Esophagus muscularis mucosa (tissue), 4 donors: ENCODE measurements around the gene FKRP. TPM values are rescaled to one million over a fixed set of nuclear protein-coding genes. Genes with fewer than 3 reads are reported as not detected.
A peak's percentile ranks its signal among the peaks of the same experiment; 100 is the strongest.

Source experiments
- DNase-seq: peaks from one replicate; pipeline ENCODE4 v3.0.0-alpha.2; 2017; ENCODE audit errors: extremely low spot score
- H3K27ac ChIP-seq, 4 donors: fragments of 200-600 bp; sonication (generic); replicated peaks in 1 of 4; 1 replicate in 3 of 4; 2 replicates in 1 of 4; pipeline ENCODE4 v1.5.1; 2016 to 2019; ENCODE audit warnings: mild to moderate bottlenecking in 1 of 4
- H3K27me3 ChIP-seq, 4 donors: fragments of 200-600 bp; sonication (generic); one replicate each; pipeline versions ENCODE4 v1.5.1 to v1.6.0; 2016 to 2019
- H3K36me3 ChIP-seq, 4 donors: fragments of 200-600 bp; sonication (generic); one replicate each; pipeline ENCODE4 v1.5.1; 2016 to 2019
- H3K4me1 ChIP-seq, 4 donors: fragments of 200-600 bp; sonication (generic); one replicate each; pipeline ENCODE4 v1.5.1; 2016 to 2019
- H3K4me3 ChIP-seq, 4 donors: fragments of 200-600 bp; sonication (generic); 1 replicate in 2 of 4; 2 replicates in 2 of 4; pipeline ENCODE4 v1.5.1; 2016 to 2019; ENCODE audit warnings: mild to moderate bottlenecking in 4 of 4, moderate library complexity in 1 of 4
- H3K9me3 ChIP-seq, 4 donors: fragments of 200-600 bp; sonication (generic); 1 replicate in 3 of 4; 2 replicates in 1 of 4; pipeline ENCODE4 v1.5.1; 2016 to 2019
- CTCF ChIP-seq, 3 experiments: fragments of 200-600 bp in 2 of 3; fragments of 450-650 bp in 1 of 3; sonication (generic) in 2 of 3; IDR thresholded peaks; one replicate each; pipeline ENCODE4 v1.5.1; 2017 to 2019; ENCODE audit warnings: antibody characterized with exemption in 3 of 3, mild to moderate bottlenecking in 2 of 3, moderate library complexity in 1 of 3
- EP300 ChIP-seq: sonication (generic); formaldehyde crosslinking; IDR thresholded peaks from one replicate; pipeline ENCODE4 v1.6.1; 2017; ENCODE audit warnings: antibody characterized with exemption
- POLR2A ChIP-seq: fragments of 450-650 bp; IDR thresholded peaks from one replicate; pipeline ENCODE4 v1.6.1; 2017; ENCODE audit warnings: antibody characterized with exemption, moderate library complexity, mild to moderate bottlenecking, low read depth
- POLR2AphosphoS5 ChIP-seq, 2 donors: sonication (generic); formaldehyde crosslinking; IDR thresholded peaks; one replicate each; pipeline ENCODE4 v1.6.1; 2017; ENCODE audit warnings: antibody characterized with exemption in 2 of 2
- WGBS: methylation state at CpG from one replicate; pipeline ENCODE4 v1.1.5; 2018; 5-methylcytosine and 5-hydroxymethylcytosine counted together
- intact Hi-C: fragments of 100-400 bp; cut with DNase I; formaldehyde crosslinking; loops from one replicate; pipeline ENCODE4 v1.15.1; 2023
- total RNA-seq, 4 donors: library from RNA; depleted of rRNA; stranded (reverse); fragments of >200 nt; gene quantifications; one replicate each; pipeline versions ENCODE4 v1.1.0 to v1.2.1, GENCODE V29; 2016

Gene FKRP
- total RNA-seq, 4 donors from 2014 or later = 22.4 to 30.3 (median 26.5) TPM

- intact Hi-C loops = loop anchor here (2.0 kb wide), 1 partner anchor 23 kb away; no protein-coding TSS in a partner anchor
- H3K9me3 ChIP-seq = no peaks in the 10 kb centered on the region
- DNase-seq = no peak
- H3K27ac ChIP-seq = peak overlapping the region; percentile 24 to 64 (median 46)
- TF ChIP-seq POLR2AphosphoS5 (IDR thresholded peaks at IDR 0.05) = no peak
- TF ChIP-seq POLR2A = no peak
- TF ChIP-seq EP300 = no peak
- TF ChIP-seq CTCF (IDR thresholded peaks at IDR 0.05) = no peak
- H3K27me3 ChIP-seq = no peaks in the 10 kb centered on the region
- peaks cover 59 to 100% (median 97%) of the 10 kb centered on the region in 4 donors for H3K36me3 ChIP-seq
- WGBS = 87% methylated on average over 3 of the region's 11 CpGs
- peaks cover 15 to 54% (median 48%) of the 10 kb centered on the region in 4 donors for H3K4me1 ChIP-seq
- H3K4me3 ChIP-seq = no peak overlapping the region
These were observed 18.1 kb upstream of the FKRP start for GRCh38 chr19:46727757-46728156.

- intact Hi-C loops = loop anchor here (2.0 kb wide), 1 partner anchor 23 kb away; no protein-coding TSS in a partner anchor
- no peaks in the 10 kb centered on the region for H3K9me3 ChIP-seq
- no peak overlapping the region for H3K4me3 ChIP-seq
- no peaks in the 10 kb centered on the region for H3K27me3 ChIP-seq
- 70% methylated on average over 2 of the region's 14 CpGs for WGBS
- H3K4me1 ChIP-seq = peaks cover 15 to 57% (median 48%) of the 10 kb centered on the region in 4 donors
- peaks cover 59 to 100% (median 97%) of the 10 kb centered on the region in 4 donors for H3K36me3 ChIP-seq
- TF ChIP-seq CTCF (IDR thresholded peaks at IDR 0.05) (no peak), POLR2A (no peak), POLR2AphosphoS5 (IDR thresholded peaks at IDR 0.05) (no peak), EP300 (no peak)
- DNase-seq = no peak
- peak overlapping the region; percentile 27 to 64 (median 46) for H3K27ac ChIP-seq
These were observed 17.6 kb upstream of the FKRP start for GRCh38 chr19:46728208-46728607.

- Histone ChIP-seq H3K36me3 (peaks cover 57 to 100% (median 97%) of the 10 kb centered on the region in 4 donors), H3K27me3 (no peaks in the 10 kb centered on the region), H3K4me3 (no peak overlapping the region), H3K9me3 (no peaks in the 10 kb centered on the region), H3K4me1 (peaks cover 15 to 57% (median 47%) of the 10 kb centered on the region in 4 donors), H3K27ac (peak overlapping the region; percentile 27 to 64 (median 46))
- WGBS = 64% methylated on average over 10 of the region's 20 CpGs
- no peak for DNase-seq
- peak in 1 of 2 donors; percentile 29 for TF ChIP-seq POLR2AphosphoS5 (IDR thresholded peaks at IDR 0.05)
- TF ChIP-seq POLR2A = no peak
- peak; percentile 88 to 96 (median 91) for TF ChIP-seq CTCF (IDR thresholded peaks at IDR 0.05)
- TF ChIP-seq EP300 = no peak
- intact Hi-C loops = loop anchor here (2.0 kb wide), 1 partner anchor 24 kb away; no protein-coding TSS in a partner anchor
These were observed 17.0 kb upstream of the FKRP start for GRCh38 chr19:46728693-46729339.

GRCh38 chr19:46729696-46730095, 16.2 kb upstream of the FKRP start:
- Histone ChIP-seq H3K4me1 (peaks cover 15 to 57% (median 48%) of the 10 kb centered on the region in 4 donors), H3K4me3 (no peak overlapping the region), H3K9me3 (no peaks in the 10 kb centered on the region), H3K36me3 (peaks cover 51 to 100% (median 97%) of the 10 kb centered on the region in 4 donors), H3K27me3 (no peaks in the 10 kb centered on the region), H3K27ac (no peak overlapping the region)
- no peak for DNase-seq
- intact Hi-C loops = loop anchor here (2.0 kb wide), 1 partner anchor 25 kb away; no protein-coding TSS in a partner anchor
- WGBS = 79% methylated on average over 7 of the region's 7 CpGs
- no peak for TF ChIP-seq POLR2AphosphoS5 (IDR thresholded peaks at IDR 0.05)
- TF ChIP-seq EP300 = no peak
- no peak for TF ChIP-seq CTCF (IDR thresholded peaks at IDR 0.05)
- no peak for TF ChIP-seq POLR2A
